Nephron (organoid): Measurements from ENCODE around the gene VAMP8.
"Not testable (repeated sequence)": the region's sequence is repeated elsewhere in the genome, so short reads cannot be mapped to it uniquely, and the experiment has no call there.

Experiments
- H3K27ac Mint-ChIP-seq, 3 experiments: 2 replicates each; pipeline ENCODE4 v1.8.0; 2020; ENCODE audit warnings: mixed read lengths in 3 of 3, mild to moderate bottlenecking in 2 of 3, moderate library complexity in 1 of 3
- H3K27me3 Mint-ChIP-seq: 2 replicates; pipeline ENCODE4 v1.8.0; 2021; ENCODE audit warnings: low read depth, mild to moderate bottlenecking, moderate library complexity, mixed read lengths
- H3K36me3 Mint-ChIP-seq: 2 replicates; pipeline ENCODE4 v1.8.0; 2020; ENCODE audit warnings: low read depth, mixed read lengths
- H3K4me1 Mint-ChIP-seq: 2 replicates; pipeline ENCODE4 v1.8.0; 2020; ENCODE audit warnings: mixed read lengths
- H3K4me3 Mint-ChIP-seq, 3 experiments: 2 replicates each; pipeline ENCODE4 v1.8.0; 2020; ENCODE audit warnings: mild to moderate bottlenecking in 3 of 3, mixed read lengths in 3 of 3, moderate library complexity in 2 of 3
- H3K9me3 Mint-ChIP-seq: 2 replicates; pipeline ENCODE4 v1.8.0; 2020; ENCODE audit warnings: mixed read lengths
- CTCF ChIP-seq, 3 experiments: fragments of 200-600 bp; sonication (generic); IDR thresholded peaks; one replicate each; pipeline ENCODE4 v1.5.0; 2021; ENCODE audit warnings: antibody characterized with exemption in 3 of 3; ENCODE audit not compliant: unreplicated experiment in 3 of 3

The VAMP8 gene

GRCh38 chr2:85591563-85591962 lies 14.2 kb downstream of the VAMP8 start:
- no peaks in the 10 kb centered on the region for H3K9me3 Mint-ChIP-seq
- H3K4me1 Mint-ChIP-seq = peaks cover 39% of the 10 kb centered on the region
- peak overlapping the region in 1 of 3 experiments; percentile 88 for H3K27ac Mint-ChIP-seq
- H3K27me3 Mint-ChIP-seq = no peaks in the 10 kb centered on the region
- no peaks in the 10 kb centered on the region for H3K36me3 Mint-ChIP-seq
- TF ChIP-seq CTCF (IDR thresholded peaks at IDR 0.05; ENCODE audit: unreplicated experiment in 3 of 3) = no peak
- peak overlapping the region; percentile 14 to 45 (median 26) for H3K4me3 Mint-ChIP-seq

- H3K27ac Mint-ChIP-seq, H3K9me3 Mint-ChIP-seq: not testable (repeated sequence)
- H3K4me3 Mint-ChIP-seq = peak overlapping the region in 2 of 3 experiments; percentile 26 to 44
Measured at GRCh38 chr2:85592299-85592698, 14.9 kb downstream of the VAMP8 start.

GRCh38 chr2:85593023-85593422 lies 15.6 kb downstream of the VAMP8 start:
- Mint-ChIP-seq H3K27ac (no peak overlapping the region), H3K27me3 (no peaks in the 10 kb centered on the region), H3K36me3 (no peaks in the 10 kb centered on the region), H3K4me1 (peaks cover 33% of the 10 kb centered on the region), H3K4me3 (peak overlapping the region; percentile 8 to 100 (median 38)), H3K9me3 (no peaks in the 10 kb centered on the region)
- TF ChIP-seq CTCF (IDR thresholded peaks at IDR 0.05; ENCODE audit: unreplicated experiment in 3 of 3) = no peak

More at GRCh38 chr2:85592299-85592698, 14.9 kb downstream of the VAMP8 start:
- H3K36me3 Mint-ChIP-seq, H3K27me3 Mint-ChIP-seq: not testable (repeated sequence)
- peaks cover 38% of the 10 kb centered on the region for H3K4me1 Mint-ChIP-seq

GRCh38 chr2:85594715-85595300 lies 17.4 kb downstream of the VAMP8 start:
- peak overlapping the region; percentile 97 to 100 (median 98) for H3K4me3 Mint-ChIP-seq
- peaks cover 25% of the 10 kb centered on the region for H3K4me1 Mint-ChIP-seq
- H3K36me3 Mint-ChIP-seq = no peaks in the 10 kb centered on the region
- no peak for TF ChIP-seq CTCF (IDR thresholded peaks at IDR 0.05; ENCODE audit: unreplicated experiment in 3 of 3)
- H3K27me3 Mint-ChIP-seq = no peaks in the 10 kb centered on the region
- H3K27ac Mint-ChIP-seq = peak overlapping the region; percentile 86 to 96 (median 92)
- no peaks in the 10 kb centered on the region for H3K9me3 Mint-ChIP-seq

GRCh38 chr2:85595301-85596025 lies 18.1 kb downstream of the VAMP8 start, which contains the start of gene RNF181:
TSS of gene RNF181 (plus strand) at chr2:85595745. CDS start at chr2:85595764, 19 bp downstream.
- TF ChIP-seq CTCF (IDR thresholded peaks at IDR 0.05; ENCODE audit: unreplicated experiment in 3 of 3) = no peak
- no peaks in the 10 kb centered on the region for H3K36me3 Mint-ChIP-seq
- no peaks in the 10 kb centered on the region for H3K27me3 Mint-ChIP-seq
- H3K4me3 Mint-ChIP-seq = peak within 1 kb of the TSS; percentile 97 to 100 (median 98)
- H3K9me3 Mint-ChIP-seq = no peaks in the 10 kb centered on the region
- H3K27ac Mint-ChIP-seq = peak within 1 kb of the TSS; percentile 86 to 96 (median 92)
- peaks cover 19% of the 10 kb centered on the region for H3K4me1 Mint-ChIP-seq

GRCh38 chr2:85596026-85596333 lies 18.6 kb downstream of the VAMP8 start:
- no peaks in the 10 kb centered on the region for H3K27me3 Mint-ChIP-seq
- peak overlapping the region; percentile 86 to 96 (median 92) for H3K27ac Mint-ChIP-seq
- no peaks in the 10 kb centered on the region for H3K36me3 Mint-ChIP-seq
- peaks cover 14% of the 10 kb centered on the region for H3K4me1 Mint-ChIP-seq
- TF ChIP-seq CTCF (IDR thresholded peaks at IDR 0.05; ENCODE audit: unreplicated experiment in 3 of 3) = no peak
- H3K9me3 Mint-ChIP-seq = no peaks in the 10 kb centered on the region
- peak overlapping the region; percentile 97 to 100 (median 98) for H3K4me3 Mint-ChIP-seq
